Activated T-cell treated with anti-CD3 and anti-CD28 coated beads for 1 hour (primary cell): ENCODE data around the gene NDUFA8.

Source experiments
- DNase-seq: peaks from one replicate; pipeline ENCODE4 v3.0.0-alpha.2; 2020; ENCODE audit warnings: low read depth

Gene NDUFA8

GRCh38 chr9:122097679-122098315 lies 61.8 kb downstream of the NDUFA8 start:
- no peak for DNase-seq

GRCh38 chr9:122096620-122097415 lies 62.8 kb downstream of the NDUFA8 start:
- DNase-seq, result no peak

- DNase-seq, result peak; percentile 31
Observed at GRCh38 chr9:122095010-122095767, 64.4 kb downstream of the NDUFA8 start.
